NCI-H2107 (cell line): ENCODE data around the gene UNC13B.
A peak's percentile ranks its signal among the peaks of the same experiment; 100 is the strongest.

Source experiments
- DNase-seq: peaks from one replicate; lab custom pipeline; 2025; lab: John Stamatoyannopoulos, UW

Gene UNC13B

GRCh38 chr9:35335164-35335563 is 173.4 kb downstream of the UNC13B start:
- DNase-seq, result no peak

- DNase-seq, result no peak
Measured at GRCh38 chr9:35338086-35338485, 176.3 kb downstream of the UNC13B start.

GRCh38 chr9:35338561-35339274 is 176.9 kb downstream of the UNC13B start:
- no peak for DNase-seq

- no peak for DNase-seq
Measured at GRCh38 chr9:35340046-35340445, 178.2 kb downstream of the UNC13B start.

DNA sequence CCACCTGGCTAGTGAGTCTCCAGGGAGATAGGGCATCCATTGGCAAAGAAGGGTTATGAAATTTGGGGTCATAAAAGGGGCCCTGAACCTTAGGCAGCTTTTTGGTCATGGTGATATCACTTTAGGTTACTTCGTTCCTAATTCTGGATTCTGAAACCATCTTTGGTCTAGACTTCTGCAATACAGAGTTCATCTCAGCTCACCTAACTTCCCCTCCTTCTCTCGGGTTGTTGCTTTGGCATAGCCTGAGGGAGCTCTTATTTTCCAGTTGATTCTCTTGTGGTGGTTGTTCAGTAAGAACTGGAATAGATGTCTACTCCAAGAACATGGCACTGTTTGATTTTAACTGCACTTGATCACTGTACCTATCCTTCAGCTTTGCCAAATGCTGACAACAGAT is 179.2 kb downstream of the UNC13B start:
- no peak for DNase-seq

DNA sequence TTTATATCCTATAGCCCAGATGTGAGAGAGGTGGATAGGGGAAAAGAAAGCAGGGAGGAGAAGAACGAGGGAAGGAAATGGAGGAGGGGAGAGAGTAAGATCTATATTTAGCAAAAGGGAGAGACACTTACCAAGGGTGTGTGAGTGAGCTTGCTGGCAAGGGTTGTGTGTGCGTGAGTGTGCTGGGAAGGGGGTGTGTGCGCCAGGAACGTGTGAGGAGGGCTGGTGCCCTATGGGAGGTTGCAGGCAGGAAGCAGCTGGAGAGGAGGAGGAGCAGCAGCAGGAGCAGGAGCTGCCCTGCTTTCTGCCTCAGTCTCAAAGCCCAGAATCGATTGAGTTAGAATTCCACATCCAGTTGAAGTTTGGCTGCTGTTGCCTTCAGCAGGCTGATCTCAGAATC is 179.8 kb downstream of the UNC13B start:
- no peak for DNase-seq

GRCh38 chr9:35342221-35342958 is 180.6 kb downstream of the UNC13B start:
- no peak for DNase-seq

GRCh38 chr9:35348109-35348508 is 186.3 kb downstream of the UNC13B start:
- no peak for DNase-seq

- no peak for DNase-seq
Measured at GRCh38 chr9:35349287-35349990, 187.6 kb downstream of the UNC13B start.

DNA sequence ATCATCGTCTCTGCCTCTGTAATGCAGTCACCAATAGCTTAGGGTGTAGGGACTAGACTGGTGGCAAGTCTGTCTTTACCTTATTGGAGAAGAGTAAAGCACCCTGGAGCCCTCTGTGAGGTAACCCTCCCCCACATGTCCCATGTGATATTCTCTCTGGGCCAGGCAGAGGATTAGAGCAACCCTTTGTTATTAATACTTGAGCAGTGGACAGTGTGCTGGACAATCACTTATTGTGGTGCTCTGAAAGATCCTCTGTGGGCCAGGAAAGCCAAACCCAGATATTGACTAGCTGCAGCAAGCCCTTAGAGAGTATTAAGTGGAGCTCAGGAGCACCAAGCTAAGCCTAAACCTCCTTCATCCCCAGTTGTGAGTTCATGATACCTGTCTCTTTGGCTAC is 188.4 kb downstream of the UNC13B start:
- no peak for DNase-seq

- no peak for DNase-seq
Measured at GRCh38 chr9:35350827-35351549, 189.2 kb downstream of the UNC13B start.

DNA sequence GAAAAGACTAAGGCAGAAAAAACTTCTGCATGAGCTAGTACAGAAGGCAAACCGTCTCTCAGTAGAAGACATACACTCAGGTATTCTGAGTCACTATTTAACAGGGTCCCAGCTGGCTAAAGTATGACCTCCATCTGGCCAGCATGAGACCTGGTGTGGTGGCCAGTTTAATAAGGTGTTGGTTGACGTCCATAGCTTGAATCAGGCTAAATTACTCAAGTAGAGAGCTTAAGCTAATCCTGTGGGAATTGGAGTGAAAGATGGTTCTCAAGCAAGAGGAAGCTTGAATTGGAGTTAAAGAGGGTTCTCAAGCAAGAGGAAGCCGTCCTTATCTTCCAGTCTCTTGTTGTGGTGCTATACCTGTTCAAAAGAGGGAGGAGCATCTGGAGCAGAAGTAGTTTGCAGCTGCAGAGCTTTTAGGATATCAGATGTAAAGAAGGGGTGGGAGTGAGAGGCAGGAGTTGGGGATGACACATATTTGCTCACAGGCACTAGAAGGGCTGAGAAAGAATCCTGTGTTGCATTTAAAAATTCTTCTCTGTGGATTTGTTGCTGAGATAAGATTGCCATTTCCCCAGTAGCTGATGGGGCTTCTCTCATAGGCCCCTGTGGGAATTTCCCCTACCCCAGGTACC is 192.0 kb downstream of the UNC13B start:
- DNase-seq, result no peak

GRCh38 chr9:35355939-35356338 is 194.1 kb downstream of the UNC13B start:
- no peak for DNase-seq

DNA sequence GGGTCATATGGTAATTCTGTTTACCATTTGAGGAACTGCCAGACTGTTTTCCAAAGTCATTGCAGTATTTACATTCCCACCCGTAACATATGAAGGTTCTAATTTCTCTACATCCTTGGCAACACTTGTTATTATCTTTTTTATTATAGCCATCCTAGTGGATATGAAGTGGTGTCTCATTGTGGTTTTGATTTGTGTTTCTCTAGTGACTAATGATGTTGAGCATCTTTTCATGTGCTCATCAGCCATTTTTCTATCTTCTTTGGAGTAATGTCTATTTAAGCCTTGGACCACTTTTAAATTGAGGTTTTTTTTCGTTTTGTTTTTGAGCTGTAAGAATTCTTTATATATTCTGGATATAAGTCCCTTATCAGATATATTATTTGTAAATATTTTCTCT is 195.3 kb downstream of the UNC13B start:
- DNase-seq, result no peak

DNA sequence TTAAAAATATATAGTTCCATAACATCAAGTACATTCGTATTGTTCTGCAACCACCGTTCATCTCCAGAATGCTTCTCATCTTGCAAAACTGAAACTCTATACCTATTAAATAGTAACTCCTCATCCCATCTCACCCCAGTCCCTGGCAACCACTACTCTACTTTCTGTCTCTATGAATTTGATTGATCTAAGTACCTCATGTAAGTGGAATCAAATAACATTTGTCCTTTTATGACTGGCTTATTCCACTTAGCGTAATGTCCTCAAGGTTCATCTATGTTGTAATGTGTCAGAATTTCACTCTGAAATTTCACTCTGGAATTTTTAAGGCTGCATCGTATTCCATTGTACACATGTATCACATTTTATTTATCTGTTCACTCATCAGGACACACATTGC is 196.0 kb downstream of the UNC13B start:
- DNase-seq, result peak; percentile 31

GRCh38 chr9:35364817-35365585 is 203.2 kb downstream of the UNC13B start:
- DNase-seq, result no peak

DNA sequence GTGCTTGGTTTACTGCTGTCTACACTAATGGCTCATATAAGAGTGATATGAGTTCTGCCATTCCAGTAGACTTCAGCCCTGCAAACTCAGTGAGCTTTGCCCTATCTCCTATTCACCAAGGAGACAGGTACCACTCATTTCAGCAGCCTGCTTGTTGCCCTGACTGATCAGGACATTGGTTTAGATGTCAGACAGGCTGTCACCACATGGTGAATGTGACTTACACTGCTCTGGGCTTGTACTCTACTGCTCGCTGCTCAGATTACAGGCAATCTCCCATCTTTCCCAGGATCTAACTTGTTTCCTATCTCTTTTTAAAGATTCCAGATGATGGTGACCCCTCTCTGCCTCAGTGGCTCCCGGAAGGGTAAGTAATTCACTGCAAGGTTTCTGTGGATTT is 204.8 kb downstream of the UNC13B start:
- DNase-seq, result no peak

GRCh38 chr9:35367451-35367850 is 205.6 kb downstream of the UNC13B start:
- DNase-seq, result no peak

DNA sequence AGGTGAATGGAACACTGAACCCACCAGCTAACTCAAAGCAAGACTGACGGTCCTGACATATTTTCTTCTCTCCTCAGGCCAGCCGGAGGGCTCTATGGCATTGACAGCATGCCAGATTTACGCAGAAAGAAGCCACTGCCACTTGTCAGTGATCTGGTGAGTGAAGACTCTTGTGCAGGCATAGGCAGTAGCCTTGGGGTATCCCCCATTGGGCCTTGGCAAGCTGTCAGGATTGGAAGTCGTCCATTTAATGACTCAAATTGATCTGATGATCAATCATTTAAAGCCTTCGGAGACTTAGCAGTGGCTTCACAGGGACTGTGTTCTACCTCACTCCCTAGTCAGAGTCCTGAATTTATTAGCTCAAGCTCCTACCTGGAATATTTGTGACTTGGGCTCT is 208.4 kb downstream of the UNC13B start:
- no peak for DNase-seq

DNA sequence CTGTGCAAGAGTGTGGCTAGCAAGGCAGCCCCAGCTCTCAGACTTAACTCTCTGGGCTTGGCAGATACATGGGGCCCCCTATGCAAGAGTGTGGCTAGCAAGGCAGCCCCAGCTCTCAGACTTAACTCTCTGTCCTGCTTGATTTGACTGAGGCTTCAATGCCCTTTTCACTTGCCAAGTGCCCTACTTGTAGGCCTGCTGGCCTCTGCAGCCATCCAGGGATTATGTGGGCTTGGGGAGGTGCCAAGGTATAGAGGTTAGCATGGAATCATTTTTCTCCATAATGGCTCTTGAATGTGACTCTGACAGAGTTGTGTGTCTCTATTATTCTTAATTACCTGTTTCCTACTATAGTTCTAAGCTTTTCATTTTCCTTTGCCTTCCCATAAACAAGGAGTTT is 212.6 kb downstream of the UNC13B start:
- no peak for DNase-seq

GRCh38 chr9:35374910-35375309 is 213.1 kb downstream of the UNC13B start:
- DNase-seq, result no peak
